ENCODE measurements around the gene MRTO4. TPM values are rescaled to one million over a fixed set of nuclear protein-coding genes. Genes with fewer than 3 reads are reported as not detected.
A peak's percentile ranks its signal among the peaks of the same experiment; 100 is the strongest.
"Not testable (repeated sequence)": the region's sequence is repeated elsewhere in the genome, so short reads cannot be mapped to it uniquely, and the experiment has no call there.

MRTO4 gene
- total and polyA plus RNA-seq, 9 of the 15 experiments (the other 6 are each of a cell fraction or from before 2014, with no cell fraction given), result 62.0 to 173 (median 146) TPM

GRCh38 chr1:19284881-19285280 lies 33.3 kb downstream of the MRTO4 start (continued):
- TF ChIP-seq, protein P1, sequence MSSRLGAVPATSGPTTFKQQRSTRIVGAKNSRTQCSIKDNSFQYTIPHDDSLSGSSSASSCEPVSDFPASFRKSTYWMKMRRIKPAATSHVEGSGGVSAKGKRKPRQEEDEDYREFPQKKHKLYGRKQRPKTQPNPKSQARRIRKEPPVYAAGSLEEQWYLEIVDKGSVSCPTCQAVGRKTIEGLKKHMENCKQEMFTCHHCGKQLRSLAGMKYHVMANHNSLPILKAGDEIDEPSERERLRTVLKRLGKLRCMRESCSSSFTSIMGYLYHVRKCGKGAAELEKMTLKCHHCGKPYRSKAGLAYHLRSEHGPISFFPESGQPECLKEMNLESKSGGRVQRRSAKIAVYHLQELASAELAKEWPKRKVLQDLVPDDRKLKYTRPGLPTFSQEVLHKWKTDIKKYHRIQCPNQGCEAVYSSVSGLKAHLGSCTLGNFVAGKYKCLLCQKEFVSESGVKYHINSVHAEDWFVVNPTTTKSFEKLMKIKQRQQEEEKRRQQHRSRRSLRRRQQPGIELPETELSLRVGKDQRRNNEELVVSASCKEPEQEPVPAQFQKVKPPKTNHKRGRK (tag; IDR thresholded peaks at IDR 0.05), result no peak

GRCh38 chr1:19285366-19285765 lies 33.8 kb downstream of the MRTO4 start:
- H3K9me1 ChIP-seq (ENCODE audit: control insufficient read depth, insufficient read depth, low read length); H3K27ac ChIP-seq (ENCODE audit: extremely low read depth, low read depth, low read length); POLR2A ChIA-PET; H3K79me2 ChIP-seq (ENCODE audit: control insufficient read depth, insufficient read depth, low read length); H3K4me3 ChIP-seq; intact Hi-C loops (cut with micrococcal nuclease); ATAC-seq; H2AFZ ChIP-seq (ENCODE audit: low read depth, low read length); H3K4me1 ChIP-seq (replicated peaks in 1 of 2; ENCODE audit: control insufficient read depth in 2 of 2, insufficient read depth in 2 of 2, low read length in 2 of 2); H3K9me3 ChIP-seq (replicated peaks; ENCODE audit: control insufficient read depth, insufficient read depth, low read depth, low read length); CTCF ChIA-PET (ENCODE audit: low intra/inter-chr PET ratio); DNase-seq (ENCODE audit: extremely low read depth in 1 of 4, low spot score in 3 of 4); H3K4me2 ChIP-seq (ENCODE audit: insufficient read depth, low read length); H3K27me3 ChIP-seq (ENCODE audit: control insufficient read depth in 2 of 2, insufficient read depth in 2 of 2, low read length in 2 of 2); H3K9ac ChIP-seq (ENCODE audit: insufficient read depth in 1 of 2, low read depth in 2 of 2, low read length in 2 of 2); H4K20me1 ChIP-seq (replicated peaks; ENCODE audit: control insufficient read depth, insufficient read depth, low read length); H3K36me3 ChIP-seq (ENCODE audit: control insufficient read depth, insufficient read depth, low read length); in situ Hi-C loops (cut with MboI); BruUV-seq (replicated peaks): not testable (repeated sequence)
- peak; percentile 73 for FAIRE-seq
- WGBS (ENCODE audit: insufficient coverage, low coverage, missing lambda C conversion rate), result no CpG with 5 or more reads among the region's 3 CpGs

DNA sequence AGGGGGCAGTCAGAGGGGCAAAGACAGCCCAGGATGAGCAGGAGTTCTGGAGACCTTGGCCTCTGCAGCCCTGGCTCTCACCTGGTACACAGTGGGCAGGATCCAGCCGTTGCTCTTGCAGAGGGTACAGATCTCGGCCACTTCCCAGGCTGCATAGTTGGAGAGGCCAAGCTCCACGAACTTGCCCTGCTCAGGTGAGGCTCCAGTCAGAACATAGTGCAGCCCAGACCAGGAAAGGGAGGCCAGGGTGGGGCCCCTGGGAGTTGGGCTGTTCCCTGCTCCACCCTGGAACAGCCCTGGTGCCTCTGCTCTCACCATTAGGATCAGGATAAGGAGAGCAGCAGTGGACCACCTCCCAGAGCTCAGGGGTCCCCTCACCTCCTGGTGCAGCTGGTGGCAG lies 34.2 kb downstream of the MRTO4 start:
- FAIRE-seq; H3K36me3 ChIP-seq (ENCODE audit: control insufficient read depth, insufficient read depth, low read length); H3K27me3 ChIP-seq (ENCODE audit: control insufficient read depth in 2 of 2, insufficient read depth in 2 of 2, low read length in 2 of 2); CTCF ChIA-PET (ENCODE audit: low intra/inter-chr PET ratio); ATAC-seq; H3K9me1 ChIP-seq (ENCODE audit: control insufficient read depth, insufficient read depth, low read length); DNase-seq (ENCODE audit: extremely low read depth in 1 of 4, low spot score in 3 of 4); H3K27ac ChIP-seq (ENCODE audit: extremely low read depth, low read depth, low read length); H3K4me2 ChIP-seq (ENCODE audit: insufficient read depth, low read length); intact Hi-C loops (cut with micrococcal nuclease); H3K9me3 ChIP-seq (replicated peaks; ENCODE audit: control insufficient read depth, insufficient read depth, low read depth, low read length); H3K4me1 ChIP-seq (replicated peaks in 1 of 2; ENCODE audit: control insufficient read depth in 2 of 2, insufficient read depth in 2 of 2, low read length in 2 of 2); H2AFZ ChIP-seq (ENCODE audit: low read depth, low read length); in situ Hi-C loops (cut with MboI); H4K20me1 ChIP-seq (replicated peaks; ENCODE audit: control insufficient read depth, insufficient read depth, low read length); H3K79me2 ChIP-seq (ENCODE audit: control insufficient read depth, insufficient read depth, low read length); H3K9ac ChIP-seq (ENCODE audit: insufficient read depth in 1 of 2, low read depth in 2 of 2, low read length in 2 of 2); POLR2A ChIA-PET; H3K4me3 ChIP-seq; BruUV-seq (replicated peaks): not testable (repeated sequence)
- WGBS (ENCODE audit: insufficient coverage, low coverage, missing lambda C conversion rate), result 38% methylated on average over 3 of the region's 3 CpGs

All from K562 (cell line).